H1 (cell line): ENCODE results near the gene EPHB1. TPM values are rescaled to one million over a fixed set of nuclear protein-coding genes. Genes with fewer than 3 reads are reported as not detected.

Experiments used
- CTCF ChIA-PET: fragments of 300-600 bp; sonication (Branson Sonifier 250); formaldehyde crosslinking; loops from one replicate; lab custom pipeline; 2021; ENCODE audit not compliant: partially characterized antibody; lab: Charles Lee
- POLR2A ChIA-PET: fragments of 300-600 bp; sonication (Branson Sonifier 250); formaldehyde crosslinking; loops from one replicate; lab custom pipeline; 2021; ENCODE audit warnings: inconsistent platforms; ENCODE audit not compliant: partially characterized antibody; lab: Charles Lee
- DNase-seq, 2 experiments: peaks; one replicate each; pipeline versions ENCODE4 v3.0.0 to v3.0.0-alpha.2; 2010 to 2022; ENCODE audit warnings: low spot score in 2 of 2, low read depth in 1 of 2, mixed read lengths in 1 of 2
- FAIRE-seq: peaks from 2 replicates; lab custom pipeline; 2011; peaks lifted over from hg19 to GRCh38; lab: Jason Lieb, UNC
- H2AFZ ChIP-seq: 2 replicates; pipeline ENCODE4 v1.8.1; 2012; ENCODE audit warnings: low read length, inconsistent platforms
- H2AK5ac ChIP-seq: 2 replicates; pipeline ENCODE4 v1.6.1; 2013; ENCODE audit warnings: low read depth, low read length
- H2BK120ac ChIP-seq: replicated peaks from 2 replicates; pipeline ENCODE3; 2013; ENCODE audit warnings: low read depth, low read length, inconsistent platforms
- H2BK12ac ChIP-seq: 2 replicates; pipeline ENCODE4 v1.6.1; 2013; ENCODE audit warnings: low read depth, low read length
- H2BK15ac ChIP-seq: 2 replicates; pipeline ENCODE4 v1.6.1; 2013; ENCODE audit warnings: low read length
- H2BK20ac ChIP-seq: 2 replicates; pipeline ENCODE4 v1.6.1; 2013; ENCODE audit warnings: low read length
- H2BK5ac ChIP-seq: 2 replicates; pipeline ENCODE4 v1.6.1; 2013; ENCODE audit warnings: low read depth, low read length
- H3K14ac ChIP-seq: 2 replicates; pipeline ENCODE4 v1.6.1; 2013; ENCODE audit warnings: inconsistent platforms; ENCODE audit not compliant: insufficient read length
- H3K18ac ChIP-seq: 2 replicates; pipeline ENCODE4 v1.6.1; 2013; ENCODE audit warnings: low read length; ENCODE audit errors: extremely low read depth
- H3K23ac ChIP-seq: 2 replicates; pipeline ENCODE4 v1.6.1; 2013; ENCODE audit warnings: inconsistent platforms; ENCODE audit not compliant: insufficient read length
- H3K23me2 ChIP-seq: 2 replicates; pipeline ENCODE4 v1.6.1; 2013; ENCODE audit warnings: low read depth, low read length
- H3K27ac ChIP-seq: 2 replicates; pipeline ENCODE4 v1.6.1; 2011; ENCODE audit warnings: low read depth, low read length, inconsistent platforms
- H3K27me3 ChIP-seq, 4 experiments: replicated peaks in 1 of 4; 1 replicate in 1 of 4; 2 replicates in 3 of 4; pipeline versions ENCODE4 v1.6.1 to v1.8.1; 2011 to 2013; ENCODE audit warnings: low read length in 3 of 4, mild to moderate bottlenecking in 3 of 4, inconsistent platforms in 2 of 4, mixed read lengths in 2 of 4, moderate library complexity in 1 of 4; ENCODE audit not compliant: control insufficient read depth in 3 of 4, insufficient read depth in 3 of 4; ENCODE audit errors: extremely low read depth in 1 of 4
- H3K36me3 ChIP-seq, 4 experiments: 2 replicates each; pipeline versions ENCODE4 v1.6.1 to v1.8.1; 2011 to 2013; ENCODE audit warnings: mild to moderate bottlenecking in 4 of 4, low read length in 3 of 4, moderate library complexity in 2 of 4, control low read depth in 1 of 4, inconsistent platforms in 1 of 4; ENCODE audit not compliant: insufficient read depth in 4 of 4, control insufficient read depth in 2 of 4
- H3K4ac ChIP-seq: replicated peaks from 2 replicates; pipeline ENCODE3; 2013; ENCODE audit warnings: low read length, low read depth, mixed read lengths, inconsistent platforms; ENCODE audit not compliant: insufficient read length
- H3K4me1 ChIP-seq, 4 experiments: replicated peaks in 1 of 4; 1 replicate in 1 of 4; 2 replicates in 3 of 4; pipeline versions ENCODE4 v1.6.1 to v1.8.1; 2011 to 2013; ENCODE audit warnings: low read length in 3 of 4, inconsistent platforms in 2 of 4, mixed read lengths in 1 of 4; ENCODE audit not compliant: insufficient read depth in 4 of 4, control insufficient read depth in 3 of 4
- H3K4me2 ChIP-seq, 2 experiments: 2 replicates each; pipeline versions ENCODE4 v1.6.1 to v1.8.1; 2011 to 2013; ENCODE audit warnings: low read depth in 2 of 2, low read length in 2 of 2, control low read depth in 1 of 2, inconsistent platforms in 1 of 2, mild to moderate bottlenecking in 1 of 2; ENCODE audit not compliant: insufficient read depth in 1 of 2
- H3K4me3 ChIP-seq, 4 experiments: fragments of 200-600, 300-600 bp in 1 of 4; sonication (generic), shearing (Covaris generic), sonication (Bioruptor Twin) in 1 of 4; 2 replicates each; pipeline versions ENCODE4 v1.5.1 to v1.8.1; 2011 to 2016; ENCODE audit warnings: low read length in 4 of 4, low read depth in 3 of 4, control low read depth in 2 of 4, inconsistent platforms in 2 of 4, mild to moderate bottlenecking in 2 of 4, mixed read lengths in 1 of 4, moderate library complexity in 1 of 4; ENCODE audit not compliant: insufficient read depth in 2 of 4; ENCODE audit errors: extremely low read depth in 1 of 4
- H3K56ac ChIP-seq: replicated peaks from 2 replicates; pipeline ENCODE3; 2013; ENCODE audit warnings: low read depth, mild to moderate bottlenecking, mixed read lengths, low read length, inconsistent platforms; ENCODE audit not compliant: insufficient read length
- H3K79me1 ChIP-seq: 2 replicates; pipeline ENCODE4 v1.6.1; 2013; ENCODE audit warnings: low read depth, low read length, control low read depth
- H3K79me2 ChIP-seq, 2 experiments: 2 replicates each; pipeline versions ENCODE4 v1.6.1 to v1.8.1; 2012 to 2013; ENCODE audit warnings: low read length in 2 of 2, mild to moderate bottlenecking in 2 of 2, inconsistent platforms in 1 of 2; ENCODE audit not compliant: insufficient read depth in 2 of 2, control insufficient read depth in 1 of 2
- H3K9ac ChIP-seq, 4 experiments: replicated peaks in 1 of 4; 1 replicate in 1 of 4; 2 replicates in 3 of 4; pipeline versions ENCODE4 v1.6.1 to v1.8.1; 2011 to 2013; ENCODE audit warnings: low read depth in 3 of 4, low read length in 3 of 4, control low read depth in 2 of 4, mild to moderate bottlenecking in 2 of 4, moderate library complexity in 2 of 4, inconsistent platforms in 1 of 4; ENCODE audit errors: extremely low read depth in 1 of 4
- H3K9me3 ChIP-seq, 2 experiments: 2 replicates each; pipeline versions ENCODE4 v1.6.1 to v1.8.1; 2012 to 2013; ENCODE audit warnings: mild to moderate bottlenecking in 2 of 2, moderate library complexity in 2 of 2, control low read depth in 1 of 2, inconsistent platforms in 1 of 2, low read depth in 1 of 2, low read length in 1 of 2, mixed read lengths in 1 of 2; ENCODE audit not compliant: insufficient read depth in 2 of 2
- H4K20me1 ChIP-seq, 2 experiments: replicated peaks in 1 of 2; 2 replicates each; pipeline versions ENCODE3 to v1.8.1; 2011 to 2013; ENCODE audit warnings: inconsistent platforms in 2 of 2, low read length in 2 of 2, mild to moderate bottlenecking in 1 of 2; ENCODE audit not compliant: insufficient read depth in 2 of 2, control insufficient read depth in 1 of 2
- H4K5ac ChIP-seq: 2 replicates; pipeline ENCODE4 v1.6.1; 2013; ENCODE audit warnings: low read length, low read depth, mixed read lengths, inconsistent platforms; ENCODE audit not compliant: insufficient read length
- H4K8ac ChIP-seq: 2 replicates; pipeline ENCODE4 v1.8.0; 2013; ENCODE audit warnings: mild to moderate bottlenecking, moderate library complexity, low read length, inconsistent platforms; ENCODE audit not compliant: insufficient read depth; ENCODE audit errors: extremely low read depth
- H4K91ac ChIP-seq: replicated peaks from 2 replicates; pipeline ENCODE3; 2013; ENCODE audit warnings: low read length, mixed read lengths, inconsistent platforms; ENCODE audit not compliant: insufficient read length
- E2F6 ChIP-seq: IDR thresholded peaks from 2 replicates; pipeline ENCODE4 v1.6.1; 2012; ENCODE audit warnings: inconsistent platforms
- JUN ChIP-seq: IDR thresholded peaks from 2 replicates; pipeline ENCODE4 v1.6.1; 2011; ENCODE audit warnings: low read depth, mild to moderate bottlenecking, improper control_type of control experiment, low read length
- RNF2 ChIP-seq: fragments of 200-900, 300-1000 bp; sonication (generic); IDR thresholded peaks from 2 replicates; pipeline ENCODE4 v1.7.1; 2016; ENCODE audit warnings: borderline replicate concordance, low read depth, mild to moderate bottlenecking, antibody characterized with exemption, low read length; ENCODE audit not compliant: poor library complexity, severe bottlenecking; ENCODE audit errors: missing control alignments
- TAF7 ChIP-seq: optimal IDR thresholded peaks from 2 replicates; pipeline ENCODE3; 2011; ENCODE audit warnings: low read depth, mild to moderate bottlenecking, inconsistent platforms, low read length, moderate library complexity, borderline replicate concordance
- WGBS, 2 experiments: shearing (Covaris generic) in 1 of 2; methylation state at CpG; one replicate each; pipeline versions ENCODE4 v1.1.6 to v1.1.7; 2013 to 2015; ENCODE audit warnings: low lambda C conversion rate in 2 of 2, mixed read lengths in 2 of 2, inconsistent platforms in 1 of 2, low coverage in 1 of 2, missing lambda C conversion rate in 1 of 2; ENCODE audit not compliant: insufficient replicate concordance in 2 of 2, insufficient coverage in 1 of 2, insufficient read length in 1 of 2; ENCODE audit errors: extremely low coverage in 1 of 2, missing lambda C conversion rate in 1 of 2; 5-methylcytosine and 5-hydroxymethylcytosine counted together
- polyA plus RNA-seq, 7 experiments: library from polyadenylated mRNA; depleted of rRNA in 3 of 7; stranded (reverse) in 5 of 7; unstranded in 2 of 7; fragments of >200 nt in 5 of 7; fragments of 200-250 nt in 2 of 7; gene quantifications; 1 replicate in 5 of 7; 2 replicates in 1 of 7; 4 replicates in 1 of 7; pipeline versions ENCODE4 v1.2.1 to v1.2.3, GENCODE V29; 2011 to 2013; ENCODE audit warnings: missing spikeins in 2 of 7, mixed read lengths in 2 of 7
- total RNA-seq: library from RNA; stranded (reverse); fragmentation: NEBNext Ultra II Directional; extraction: Animal tissue kit (Norgen Biotek cat#: 25700); gene quantifications from 2 replicates; pipeline ENCODE4 v1.2.1, GENCODE V29; 2021

The EPHB1 gene
- total and polyA plus RNA-seq, 2 of the 8 experiments (the other 6 are each of a cell fraction or from before 2014, with no cell fraction given) = 3.5 to 5.9 TPM

- Histone ChIP-seq H4K8ac (no peak overlapping the region), H2BK15ac (peak overlapping the region; percentile 97; the same call in 1 of the 2 replicates), H3K36me3 (no peaks in the 10 kb centered on the region), H2BK5ac (no peak overlapping the region), H3K9ac (no peak overlapping the region), H2AFZ (no peak overlapping the region), H3K23me2 (no peaks in the 10 kb centered on the region), H3K4me2 (no peak overlapping the region), H2BK12ac (no peak overlapping the region), H3K4ac (no peak overlapping the region), H3K23ac (no peak overlapping the region), H3K79me2 (no peaks in the 10 kb centered on the region), H3K18ac (no peak overlapping the region), H3K14ac (no peak overlapping the region), H3K27ac (no peak overlapping the region), H2BK20ac (no peak overlapping the region), H3K56ac (no peak overlapping the region), H3K79me1 (no peaks in the 10 kb centered on the region), H2BK120ac (no peak overlapping the region), H4K5ac (no peak overlapping the region), H2AK5ac (no peak overlapping the region), H3K4me3 (no peak overlapping the region), H3K4me1 (no peaks in the 10 kb centered on the region), H4K20me1 (no peaks in the 10 kb centered on the region), H4K91ac (no peak overlapping the region), H3K27me3 (no peaks in the 10 kb centered on the region), H3K9me3 (no peaks in the 10 kb centered on the region; a peak in 1 of 4 replicates)
- no peak for DNase-seq
- WGBS, 2 experiments = 92% methylated on average over 5 of the region's 5 CpGs; no CpG with 5 or more reads in 1 of the 2 experiments
- ChIA-PET POLR2A (no interaction called here), CTCF (no interaction called here)
- no peak for FAIRE-seq
- TF ChIP-seq TAF7 (no peak), JUN (no peak), RNF2 (no peak), E2F6 (no peak)
Measured at GRCh38 chr3:135038186-135038585, 243.1 kb downstream of the EPHB1 start.
